Measurements from ENCODE around the gene MACROD2. TPM values are rescaled to one million over a fixed set of nuclear protein-coding genes. Genes with fewer than 3 reads are reported as not detected.

Gene MACROD2
- total and polyA plus RNA-seq, 2 of the 4 experiments (the other 2 are of a cell fraction), result not detected

- DNase-seq (peak; percentile 37), ATAC-seq (ENCODE audit: low read depth) (peak; percentile 44; the same call in 1 of the 2 replicates)
- Histone ChIP-seq H3K27ac (ENCODE audit: insufficient read depth, low read length) (no peak overlapping the region), H4K20me1 (ENCODE audit: insufficient read depth, low read length) (no peaks in the 10 kb centered on the region), H2AK5ac (ENCODE audit: low read depth, low read length) (no peak overlapping the region), H3K36me3 (ENCODE audit: control insufficient read depth, insufficient read depth, low read length) (no peaks in the 10 kb centered on the region), H2BK120ac (ENCODE audit: low read depth, low read length) (no peak overlapping the region), H4K91ac (ENCODE audit: insufficient read depth, low read depth, low read length) (no peak overlapping the region), H3K27me3 (ENCODE audit: control insufficient read depth, insufficient read depth, low read length) (no peaks in the 10 kb centered on the region), H4K8ac (ENCODE audit: low read depth in 2 of 2, low read length in 2 of 2) (no peak overlapping the region), H2AFZ (replicated peaks; ENCODE audit: low read length, poor library complexity) (no peak overlapping the region), H3K23ac (ENCODE audit: low read depth, low read length) (no peak overlapping the region), H2BK15ac (ENCODE audit: low read depth, low read length) (no peak overlapping the region), H3K4me1 (ENCODE audit: control insufficient read depth, insufficient read depth, low read length) (no peaks in the 10 kb centered on the region), H2BK5ac (ENCODE audit: low read depth, low read length, poor library complexity, severe bottlenecking) (no peak overlapping the region), H3K14ac (replicated peaks; ENCODE audit: low read depth, low read length) (no peak overlapping the region), H3K18ac (ENCODE audit: low read depth, low read length) (no peak overlapping the region), H3K4me3 (ENCODE audit: insufficient read depth, low read depth, low read length) (no peak overlapping the region), H3K56ac (ENCODE audit: extremely low read depth, insufficient read depth, low read length) (no peak overlapping the region), H3K9ac (ENCODE audit: low read depth, low read length) (no peak overlapping the region), H3K79me1 (ENCODE audit: low read depth in 1 of 2, low read length in 2 of 2) (no peaks in the 10 kb centered on the region), H3K9me3 (ENCODE audit: control insufficient read depth, insufficient read depth, low read length) (no peaks in the 10 kb centered on the region), H2BK20ac (ENCODE audit: low read depth, low read length) (no peak overlapping the region), H3K4ac (ENCODE audit: low read depth, low read length) (no peak overlapping the region), H2AK9ac (replicated peaks; ENCODE audit: low read depth, low read length, poor library complexity) (no peak overlapping the region), H3K4me2 (ENCODE audit: low read depth, low read length) (no peak overlapping the region), H4K5ac (ENCODE audit: low read depth, low read length) (no peak overlapping the region), H3K9me1 (ENCODE audit: insufficient read depth, low read length) (no peaks in the 10 kb centered on the region)
- intact Hi-C loops (cut with micrococcal nuclease) (loop anchor here (10.0 kb wide), 1 partner anchor 80 kb away; no protein-coding TSS in a partner anchor), in situ Hi-C loops (cut with MboI; ENCODE audit: low sequenced_read_pairs) (no loop called here), dilution Hi-C loops (cut with HindIII; ENCODE audit: low sequenced_read_pairs, unreplicated experiment) (no loop called here)
- ChIA-PET POLR2A (ENCODE audit: unreplicated experiment) (no interaction called here), CTCF (no interaction called here)
- TF ChIP-seq RAD21 (IDR thresholded peaks at IDR 0.05; ENCODE audit: low read length) (peak; percentile 47), RFX5 (IDR thresholded peaks at IDR 0.05; ENCODE audit: low read depth, low read length) (no peak), CHD1 (IDR thresholded peaks at IDR 0.05; ENCODE audit: low read depth, low read length) (no peak), SMC3 (IDR thresholded peaks at IDR 0.05; ENCODE audit: low read depth, low read length) (peak; percentile 39), CTCF (conservative IDR thresholded peaks at IDR 0.05; ENCODE audit: low read depth, low read length) (peak; percentile 41), MAZ (IDR thresholded peaks at IDR 0.05; ENCODE audit: borderline replicate concordance, low read depth, low read length) (no peak), MXI1 (IDR thresholded peaks at IDR 0.05; ENCODE audit: borderline replicate concordance, low read depth, low read length) (no peak)
- no TSS peak for BruUV-seq (replicated peaks)
Measured at GRCh38 chr20:14264869-14265268, 269.6 kb downstream of the MACROD2 start.

Data from IMR-90 (cell line).